K562 (cell line): ENCODE results near the gene ANKRD13A. TPM values are rescaled to one million over a fixed set of nuclear protein-coding genes. Genes with fewer than 3 reads are reported as not detected.

Source experiments
- CBFB ChIP-seq: sonication (generic); formaldehyde crosslinking; IDR thresholded peaks from 2 replicates; pipeline ENCODE4 v1.4.0; 2020; ENCODE audit warnings: mild to moderate bottlenecking, missing genetic modification reagents
- CREM ChIP-seq: IDR thresholded peaks from 2 replicates; pipeline ENCODE4 v1.6.1; 2014; ENCODE audit warnings: antibody characterized with exemption, low read depth
- ELF1 ChIP-seq: fragments of 200-800 bp; sonication (Bioruptor generic); IDR thresholded peaks from 2 replicates; pipeline ENCODE4 v1.6.1; 2016; ENCODE audit warnings: missing genetic modification characterization, missing compliant biosample characterization
- EP400 ChIP-seq: fragments of 450-650 bp; IDR thresholded peaks from 2 replicates; pipeline ENCODE4 v1.6.1; 2017; ENCODE audit warnings: antibody characterized with exemption, mild to moderate bottlenecking, moderate library complexity
- GTF3C2 ChIP-seq: IDR thresholded peaks from 3 replicates; pipeline ENCODE4 v1.6.1; 2011; ENCODE audit warnings: borderline replicate concordance, mild to moderate bottlenecking, moderate library complexity; ENCODE audit not compliant: insufficient read length; ENCODE audit errors: extremely low read depth
- MTA3 ChIP-seq: fragments of 450-650 bp; formaldehyde crosslinking; IDR thresholded peaks from 2 replicates; pipeline ENCODE4 v1.6.1; 2017; ENCODE audit warnings: mild to moderate bottlenecking, borderline replicate concordance
- PHF8 ChIP-seq: fragments of 200-600 bp; sonication (generic); IDR thresholded peaks from 2 replicates; pipeline ENCODE4 v1.6.1; 2012; ENCODE audit warnings: mixed run types, mild to moderate bottlenecking, inconsistent platforms, low read length, moderate library complexity, borderline replicate concordance
- POLR2B ChIP-seq: fragments of 450-650 bp; IDR thresholded peaks from 2 replicates; pipeline ENCODE4 v1.6.1; 2018; ENCODE audit warnings: low read depth; ENCODE audit not compliant: partially characterized antibody
- RBM25 ChIP-seq: fragments of 200-400 bp; formaldehyde crosslinking; IDR thresholded peaks from 2 replicates; pipeline ENCODE4 v1.6.1; 2018; ENCODE audit warnings: low read length, low read depth, moderate library complexity; ENCODE audit not compliant: severe bottlenecking
- SUPT5H ChIP-seq: fragments of 450-650 bp; IDR thresholded peaks from 2 replicates; pipeline ENCODE4 v1.6.1; 2016
- ZNF639 ChIP-seq, 2 experiments: fragments of 200-800 bp in 1 of 2; sonication (Bioruptor generic) in 1 of 2; sonication (generic) in 1 of 2; formaldehyde crosslinking in 1 of 2; IDR thresholded peaks in 1 of 2; conservative IDR thresholded peaks in 1 of 2; 2 replicates each; pipeline versions ENCODE4 v1.5.0 to v1.6.1; 2016 to 2020; ENCODE audit warnings: missing compliant biosample characterization in 1 of 2, missing genetic modification characterization in 1 of 2, missing genetic modification reagents in 1 of 2
- polyA plus RNA-seq, 8 experiments: library from polyadenylated mRNA; depleted of rRNA in 4 of 8; stranded (reverse) in 5 of 8; unstranded in 3 of 8; fragments of >200 nt; fragmentation: Nextera tagmentation in 2 of 8; fragmentation: Illumina TruSeq in 1 of 8; extraction: Ambion mirVana in 2 of 8; extraction: Trizol in 1 of 8; gene quantifications; 2 replicates each; pipeline versions ENCODE4 v1.2.1 to v1.2.3, GENCODE V29; 2011 to 2014; ENCODE audit warnings: inconsistent platforms in 1 of 8, missing spikeins in 1 of 8
- total RNA-seq, 7 experiments: library from RNA; depleted of rRNA in 6 of 7; stranded (reverse); fragments of >200 nt in 6 of 7; fragmentation: Illumina TruSeq in 2 of 7; extraction: Trizol in 2 of 7; gene quantifications; 2 replicates each; pipeline versions ENCODE4 v1.2.1 to v1.2.3, GENCODE V29; 2011 to 2021; ENCODE audit warnings: low replicate concordance in 1 of 7
- TF ChIP-seq, protein P1 (sequence below), 2 experiments: fragments of 450-650 bp in 1 of 2; IDR thresholded peaks; 2 replicates each; pipeline ENCODE4 v1.6.1; 2011 to 2017; ENCODE audit warnings: low read depth in 2 of 2, antibody characterized with exemption in 1 of 2, borderline replicate concordance in 1 of 2, low read length in 1 of 2, mild to moderate bottlenecking in 1 of 2, mixed read lengths in 1 of 2; ENCODE audit not compliant: control insufficient read depth in 1 of 2
- TF ChIP-seq, protein P2 (sequence below): sonication (generic); formaldehyde crosslinking; IDR thresholded peaks from 2 replicates; pipeline ENCODE4 v1.8.0; 2022; ENCODE audit warnings: mild to moderate bottlenecking, low read depth, missing genetic modification reagents
- TF ChIP-seq, protein P3 (sequence below): fragments of 450-650 bp; IDR thresholded peaks from 2 replicates; pipeline ENCODE4 v1.6.1; 2018; ENCODE audit warnings: mild to moderate bottlenecking, low read depth; ENCODE audit not compliant: partially characterized antibody

ANKRD13A gene
- total and polyA plus RNA-seq, 9 of the 15 experiments (the other 6 are each of a cell fraction or from before 2014, with no cell fraction given): 5.0 to 55.0 (median 41.5) TPM

- TF ChIP-seq GTF3C2 (no peak), CREM (peak; percentile 58), POLR2B (peak; percentile 67), ELF1 (tag) (peak; percentile 94), EP400 (peak; percentile 64; the same call in 1 of the 2 replicates), SUPT5H (peak; percentile 77), ZNF639 (CRISPR knock-in tag; conservative IDR thresholded peaks at IDR 0.05 in 1 of 2, IDR thresholded peaks at IDR 0.05 in 1 of 2) (peak in 1 of 2 experiments; percentile 63; a peak in 2 of 4 replicates), CBFB (CRISPR knock-in tag) (0 out of 2 replicates have a peak, but pooled peaks have one; percentile 38), MTA3 (0 out of 2 replicates have a peak, but pooled peaks have one; percentile 56), RBM25 (no peak), PHF8 (peak; percentile 87; the same call in 1 of the 2 replicates)
- TF ChIP-seq, protein P1, sequence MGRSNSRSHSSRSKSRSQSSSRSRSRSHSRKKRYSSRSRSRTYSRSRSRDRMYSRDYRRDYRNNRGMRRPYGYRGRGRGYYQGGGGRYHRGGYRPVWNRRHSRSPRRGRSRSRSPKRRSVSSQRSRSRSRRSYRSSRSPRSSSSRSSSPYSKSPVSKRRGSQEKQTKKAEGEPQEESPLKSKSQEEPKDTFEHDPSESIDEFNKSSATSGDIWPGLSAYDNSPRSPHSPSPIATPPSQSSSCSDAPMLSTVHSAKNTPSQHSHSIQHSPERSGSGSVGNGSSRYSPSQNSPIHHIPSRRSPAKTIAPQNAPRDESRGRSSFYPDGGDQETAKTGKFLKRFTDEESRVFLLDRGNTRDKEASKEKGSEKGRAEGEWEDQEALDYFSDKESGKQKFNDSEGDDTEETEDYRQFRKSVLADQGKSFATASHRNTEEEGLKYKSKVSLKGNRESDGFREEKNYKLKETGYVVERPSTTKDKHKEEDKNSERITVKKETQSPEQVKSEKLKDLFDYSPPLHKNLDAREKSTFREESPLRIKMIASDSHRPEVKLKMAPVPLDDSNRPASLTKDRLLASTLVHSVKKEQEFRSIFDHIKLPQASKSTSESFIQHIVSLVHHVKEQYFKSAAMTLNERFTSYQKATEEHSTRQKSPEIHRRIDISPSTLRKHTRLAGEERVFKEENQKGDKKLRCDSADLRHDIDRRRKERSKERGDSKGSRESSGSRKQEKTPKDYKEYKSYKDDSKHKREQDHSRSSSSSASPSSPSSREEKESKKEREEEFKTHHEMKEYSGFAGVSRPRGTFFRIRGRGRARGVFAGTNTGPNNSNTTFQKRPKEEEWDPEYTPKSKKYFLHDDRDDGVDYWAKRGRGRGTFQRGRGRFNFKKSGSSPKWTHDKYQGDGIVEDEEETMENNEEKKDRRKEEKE (IDR thresholded peaks at IDR 0.05; ENCODE audit: borderline replicate concordance in 1 of 2, control insufficient read depth in 1 of 2, low read depth in 2 of 2, low read length in 1 of 2): no peak
- TF ChIP-seq, protein P2, sequence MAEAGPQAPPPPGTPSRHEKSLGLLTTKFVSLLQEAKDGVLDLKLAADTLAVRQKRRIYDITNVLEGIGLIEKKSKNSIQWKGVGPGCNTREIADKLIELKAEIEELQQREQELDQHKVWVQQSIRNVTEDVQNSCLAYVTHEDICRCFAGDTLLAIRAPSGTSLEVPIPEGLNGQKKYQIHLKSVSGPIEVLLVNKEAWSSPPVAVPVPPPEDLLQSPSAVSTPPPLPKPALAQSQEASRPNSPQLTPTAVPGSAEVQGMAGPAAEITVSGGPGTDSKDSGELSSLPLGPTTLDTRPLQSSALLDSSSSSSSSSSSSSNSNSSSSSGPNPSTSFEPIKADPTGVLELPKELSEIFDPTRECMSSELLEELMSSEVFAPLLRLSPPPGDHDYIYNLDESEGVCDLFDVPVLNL (CRISPR knock-in tag): 0 out of 2 replicates have a peak, but pooled peaks have one; percentile 32
- TF ChIP-seq, protein P3, sequence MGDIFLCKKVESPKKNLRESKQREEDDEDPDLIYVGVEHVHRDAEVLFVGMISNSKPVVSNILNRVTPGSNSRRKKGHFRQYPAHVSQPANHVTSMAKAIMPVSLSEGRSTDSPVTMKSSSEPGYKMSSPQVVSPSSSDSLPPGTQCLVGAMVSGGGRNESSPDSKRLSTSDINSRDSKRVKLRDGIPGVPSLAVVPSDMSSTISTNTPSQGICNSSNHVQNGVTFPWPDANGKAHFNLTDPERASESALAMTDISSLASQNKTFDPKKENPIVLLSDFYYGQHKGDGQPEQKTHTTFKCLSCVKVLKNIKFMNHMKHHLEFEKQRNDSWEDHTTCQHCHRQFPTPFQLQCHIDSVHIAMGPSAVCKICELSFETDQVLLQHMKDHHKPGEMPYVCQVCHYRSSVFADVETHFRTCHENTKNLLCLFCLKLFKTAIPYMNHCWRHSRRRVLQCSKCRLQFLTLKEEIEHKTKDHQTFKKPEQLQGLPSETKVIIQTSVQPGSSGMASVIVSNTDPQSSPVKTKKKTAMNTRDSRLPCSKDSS: no peak
Measured at GRCh38 chr12:109995686-109996482, 3.3 kb upstream of the ANKRD13A start, which contains the start of gene GIT2 (continued).
